ENCODE data around the gene SKOR1. TPM values are rescaled to one million over a fixed set of nuclear protein-coding genes. Genes with fewer than 3 reads are reported as not detected.

Gene SKOR1
- total RNA-seq, 1 donor from 2014 or later = under 0.01 TPM

DNA sequence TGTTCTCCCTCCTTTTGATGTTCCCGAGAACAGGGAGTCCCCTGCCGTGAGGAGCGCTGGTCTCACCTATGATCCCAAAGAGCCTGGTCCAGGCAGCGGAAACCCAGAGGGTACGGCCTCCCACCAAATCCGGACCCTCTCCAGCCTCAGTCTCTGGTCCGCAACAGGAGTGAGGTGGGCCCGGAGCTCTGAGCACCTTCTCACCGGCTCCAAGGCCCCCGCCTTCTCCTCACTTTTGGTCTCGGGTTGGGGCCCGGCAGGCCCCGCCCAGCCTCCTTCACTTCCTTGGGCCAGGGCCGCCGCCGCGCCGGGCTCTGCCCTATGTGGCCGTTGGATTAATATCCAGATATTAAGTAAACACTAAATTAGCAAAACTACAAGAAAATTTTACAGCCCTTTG, 5.7 kb upstream of the SKOR1 start:
- Histone ChIP-seq H3K4me3 (ENCODE audit: low read depth, low read length) (no peak overlapping the region), H3K27me3 (ENCODE audit: control insufficient read depth, insufficient read depth, low read length) (peaks cover 51% of the 10 kb centered on the region), H3K36me3 (ENCODE audit: control insufficient read depth, insufficient read depth, low read length) (no peaks in the 10 kb centered on the region)
- TF ChIP-seq, protein P1, sequence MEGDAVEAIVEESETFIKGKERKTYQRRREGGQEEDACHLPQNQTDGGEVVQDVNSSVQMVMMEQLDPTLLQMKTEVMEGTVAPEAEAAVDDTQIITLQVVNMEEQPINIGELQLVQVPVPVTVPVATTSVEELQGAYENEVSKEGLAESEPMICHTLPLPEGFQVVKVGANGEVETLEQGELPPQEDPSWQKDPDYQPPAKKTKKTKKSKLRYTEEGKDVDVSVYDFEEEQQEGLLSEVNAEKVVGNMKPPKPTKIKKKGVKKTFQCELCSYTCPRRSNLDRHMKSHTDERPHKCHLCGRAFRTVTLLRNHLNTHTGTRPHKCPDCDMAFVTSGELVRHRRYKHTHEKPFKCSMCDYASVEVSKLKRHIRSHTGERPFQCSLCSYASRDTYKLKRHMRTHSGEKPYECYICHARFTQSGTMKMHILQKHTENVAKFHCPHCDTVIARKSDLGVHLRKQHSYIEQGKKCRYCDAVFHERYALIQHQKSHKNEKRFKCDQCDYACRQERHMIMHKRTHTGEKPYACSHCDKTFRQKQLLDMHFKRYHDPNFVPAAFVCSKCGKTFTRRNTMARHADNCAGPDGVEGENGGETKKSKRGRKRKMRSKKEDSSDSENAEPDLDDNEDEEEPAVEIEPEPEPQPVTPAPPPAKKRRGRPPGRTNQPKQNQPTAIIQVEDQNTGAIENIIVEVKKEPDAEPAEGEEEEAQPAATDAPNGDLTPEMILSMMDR (IDR thresholded peaks at IDR 0.05; ENCODE audit: insufficient read depth, low read length, severe bottlenecking) = no peak
- DNase-seq (ENCODE audit: low read depth) (no peak), FAIRE-seq (no peak)

DNA sequence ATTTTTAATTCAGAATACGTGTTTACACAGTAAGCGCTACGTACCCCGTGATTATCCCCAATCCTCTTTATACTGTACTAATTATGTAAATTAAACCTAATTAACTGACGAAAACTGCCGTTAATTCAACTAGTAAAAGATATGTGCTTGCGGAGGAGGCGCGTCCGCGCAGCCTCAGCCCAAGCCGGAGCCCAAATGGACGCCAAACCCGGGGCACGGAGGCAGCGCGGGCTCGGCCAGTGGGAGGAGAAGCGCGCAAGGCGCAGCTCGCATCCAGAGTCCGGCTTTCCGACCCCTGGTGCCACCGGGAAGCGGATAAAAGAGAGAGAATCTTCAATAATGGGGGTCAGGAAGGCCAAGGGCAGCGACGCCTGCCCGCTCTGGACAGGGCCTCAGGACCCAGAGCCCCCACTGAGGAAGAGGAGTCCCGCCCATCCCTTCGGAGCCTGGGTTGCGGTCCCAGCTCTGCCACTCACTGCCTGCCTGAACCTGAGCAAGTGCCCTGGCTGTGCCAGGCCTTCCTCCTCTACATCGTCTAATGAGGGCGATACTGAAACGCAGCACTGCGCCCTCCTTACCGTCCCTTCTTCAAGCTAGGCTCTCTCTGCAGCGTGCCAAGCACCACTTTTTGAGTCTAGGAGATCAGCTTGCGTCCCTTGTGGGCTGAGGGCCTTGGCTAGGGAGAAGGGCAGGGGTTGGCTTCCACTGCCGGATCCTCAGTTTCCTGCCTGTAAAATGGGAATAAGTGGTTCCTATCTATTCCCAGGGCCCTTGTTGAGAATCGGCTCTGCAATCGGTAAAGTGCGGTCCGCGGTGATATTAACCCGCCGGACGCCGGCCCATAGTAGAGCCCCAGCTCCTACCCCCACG, 5.0 kb upstream of the SKOR1 start:
- no peak for FAIRE-seq
- peaks cover 56% of the 10 kb centered on the region for H3K27me3 ChIP-seq (ENCODE audit: control insufficient read depth, insufficient read depth, low read length)
- no peak overlapping the region for H3K4me3 ChIP-seq (ENCODE audit: low read depth, low read length)
- TF ChIP-seq, protein P1 (IDR thresholded peaks at IDR 0.05; ENCODE audit: insufficient read depth, low read length, severe bottlenecking) = no peak
- H3K36me3 ChIP-seq (ENCODE audit: control insufficient read depth, insufficient read depth, low read length) = no peaks in the 10 kb centered on the region
- no peak for DNase-seq (ENCODE audit: low read depth)

DNA sequence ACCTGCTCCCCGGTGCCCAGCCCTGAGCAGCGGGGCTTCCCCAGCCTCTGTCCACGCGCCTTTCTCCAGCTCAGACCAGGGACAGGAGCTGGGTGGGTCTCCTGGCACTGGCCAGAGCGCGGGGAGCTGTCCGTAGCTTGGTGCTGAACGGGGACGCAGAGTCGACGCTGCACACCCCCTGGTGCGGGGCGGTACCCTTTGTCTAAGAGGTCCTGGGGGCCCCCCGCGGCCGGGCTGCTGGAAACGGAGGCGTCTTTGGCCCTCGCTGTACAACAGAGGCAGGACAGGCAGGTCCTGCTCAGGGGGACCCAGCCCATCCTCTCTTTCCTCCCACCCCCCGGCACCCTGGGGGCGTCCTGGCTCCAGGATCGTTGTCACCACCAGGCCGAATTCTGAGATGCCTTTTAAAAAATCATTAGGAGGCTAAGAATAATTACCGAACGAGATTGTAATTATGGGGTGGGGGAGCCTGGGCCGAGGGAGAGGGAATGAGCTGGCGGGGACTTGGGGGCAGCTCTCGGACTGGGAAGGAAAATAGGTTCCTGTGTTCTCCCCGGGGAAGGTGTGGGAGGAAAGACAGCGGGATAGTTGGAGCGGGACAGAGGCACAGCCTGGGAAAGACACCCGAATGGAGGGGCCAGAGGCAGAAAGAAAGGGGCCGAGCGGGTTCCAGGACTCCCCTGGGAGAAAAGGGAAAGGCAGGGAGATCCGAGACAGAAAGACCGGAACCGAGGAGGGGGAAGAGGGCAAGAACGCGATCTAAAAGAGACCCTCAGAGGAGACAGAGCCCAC, 4.1 kb upstream of the SKOR1 start:
- H3K36me3 ChIP-seq (ENCODE audit: control insufficient read depth, insufficient read depth, low read length) = no peaks in the 10 kb centered on the region
- FAIRE-seq (no peak), DNase-seq (ENCODE audit: low read depth) (no peak)
- H3K4me3 ChIP-seq (ENCODE audit: low read depth, low read length) = no peak overlapping the region
- TF ChIP-seq, protein P1 (IDR thresholded peaks at IDR 0.05; ENCODE audit: insufficient read depth, low read length, severe bottlenecking) = no peak
- H3K27me3 ChIP-seq (ENCODE audit: control insufficient read depth, insufficient read depth, low read length) = peaks cover 64% of the 10 kb centered on the region

DNA sequence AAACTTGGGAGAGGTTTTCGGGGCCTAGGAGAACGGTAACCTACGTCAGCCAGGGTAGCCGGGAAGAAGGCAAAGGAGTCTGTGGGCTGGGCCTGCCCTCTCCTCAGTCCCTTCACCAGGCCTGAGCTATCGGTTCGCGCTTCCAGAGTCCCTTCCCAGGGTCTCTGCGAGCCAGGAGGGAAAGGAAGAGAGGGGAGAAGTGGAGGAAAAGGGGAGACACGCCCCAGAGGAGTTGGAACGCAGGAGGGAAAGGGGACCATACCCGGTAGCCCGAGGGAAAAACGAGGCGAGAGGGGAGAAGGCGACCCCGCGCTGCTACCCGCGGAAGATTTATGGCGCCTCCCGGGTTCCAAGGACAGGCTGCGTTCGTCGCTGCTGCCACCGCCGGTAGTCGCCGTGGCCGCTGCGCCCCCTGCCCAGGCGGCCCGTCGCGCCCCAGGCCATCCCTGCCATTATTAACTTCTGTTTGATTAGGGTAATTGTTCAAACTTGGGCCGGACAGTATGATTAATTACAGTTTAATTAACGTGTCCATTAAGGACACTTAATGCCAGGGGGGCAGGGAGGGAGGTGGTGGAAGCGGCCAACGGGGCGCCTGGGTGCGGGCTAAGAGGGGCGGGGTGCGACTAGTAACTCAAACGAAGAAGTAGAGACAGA, 3.4 kb upstream of the SKOR1 start:
- Histone ChIP-seq H3K4me3 (ENCODE audit: low read depth, low read length) (no peak overlapping the region), H3K27me3 (ENCODE audit: control insufficient read depth, insufficient read depth, low read length) (peaks cover 71% of the 10 kb centered on the region), H3K36me3 (ENCODE audit: control insufficient read depth, insufficient read depth, low read length) (no peaks in the 10 kb centered on the region)
- no peak for FAIRE-seq
- TF ChIP-seq, protein P1 (IDR thresholded peaks at IDR 0.05; ENCODE audit: insufficient read depth, low read length, severe bottlenecking) = no peak
- no peak for DNase-seq (ENCODE audit: low read depth)

DNA sequence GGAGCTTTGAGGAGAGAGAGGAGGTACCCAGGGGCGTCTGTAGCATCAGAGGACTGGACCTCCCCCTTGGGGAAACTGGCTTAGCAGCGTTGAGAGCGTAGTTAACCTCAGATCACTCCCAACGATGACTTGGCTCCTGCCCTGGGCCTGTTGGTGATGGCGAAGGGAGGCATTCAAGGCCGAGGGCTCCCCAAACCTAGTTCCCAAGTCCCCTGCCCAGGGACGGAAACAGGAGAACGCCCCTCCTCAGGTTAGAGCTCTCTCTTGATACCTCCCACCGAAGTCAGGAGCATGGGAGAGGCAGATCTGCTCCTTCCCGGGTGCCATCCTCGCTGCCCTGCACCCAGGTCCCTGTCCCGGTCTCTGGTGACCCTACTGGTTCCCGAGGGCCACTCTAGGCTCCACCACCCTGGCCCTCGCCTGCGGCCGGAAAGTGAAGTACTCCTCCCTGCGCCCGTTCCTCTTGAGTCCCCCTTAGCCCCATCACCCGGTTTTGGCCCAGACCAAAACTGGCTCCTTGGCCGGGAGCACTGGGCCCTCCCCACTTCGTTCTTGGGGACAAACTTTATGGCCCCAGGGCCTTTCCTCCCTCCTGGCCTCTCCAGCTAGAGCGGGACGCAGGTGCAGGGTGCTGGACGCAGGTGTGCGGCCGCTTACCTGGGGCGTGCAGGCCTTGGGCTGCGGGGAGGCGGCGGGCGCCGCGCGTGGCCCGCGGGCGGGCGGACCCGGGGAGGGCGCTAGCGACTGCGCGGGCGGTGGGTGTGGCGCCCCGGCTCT, 2.6 kb upstream of the SKOR1 start:
- H3K4me3 ChIP-seq (ENCODE audit: low read depth, low read length) = no peak overlapping the region
- H3K36me3 ChIP-seq (ENCODE audit: control insufficient read depth, insufficient read depth, low read length) = no peaks in the 10 kb centered on the region
- peaks cover 74% of the 10 kb centered on the region for H3K27me3 ChIP-seq (ENCODE audit: control insufficient read depth, insufficient read depth, low read length)
- TF ChIP-seq, protein P1 (IDR thresholded peaks at IDR 0.05; ENCODE audit: insufficient read depth, low read length, severe bottlenecking) = no peak
- no peak for DNase-seq (ENCODE audit: low read depth)
- FAIRE-seq = no peak
